ENCODE results near the gene SLC12A9. TPM values are rescaled to one million over a fixed set of nuclear protein-coding genes. Genes with fewer than 3 reads are reported as not detected.
A peak's percentile ranks its signal among the peaks of the same experiment; 100 is the strongest.

SLC12A9 gene
- total and polyA plus RNA-seq, 12 donors: 4.8 to 15.7 (median 7.3) TPM

- intact Hi-C loops (cut with DNase I): no loop called here
Observed at GRCh38 chr7:100830396-100830795, 22.1 kb upstream of the SLC12A9 start.

GRCh38 chr7:100832281-100832633 is 20.3 kb upstream of the SLC12A9 start:
- ATAC-seq: no peak
- peaks cover 2 to 44% (median 25%) of the 10 kb centered on the region in 9 donors for H3K4me1 ChIP-seq
- no peak overlapping the region for H3K27ac ChIP-seq
- peaks cover 0 to 22% (median 4%) of the 10 kb centered on the region in 7 donors for H3K27me3 ChIP-seq
- 90 to 98% methylated on average over 5 of the region's 5 CpGs for WGBS, 2 donors
- H3K4me3 ChIP-seq: no peak overlapping the region
- no peak for DNase-seq
- H3K9me3 ChIP-seq: no peaks in the 10 kb centered on the region
- TF ChIP-seq CTCF (IDR thresholded peaks at IDR 0.05): no peak
- no peaks in the 10 kb centered on the region for H3K36me3 ChIP-seq
- intact Hi-C loops (cut with DNase I): no loop called here

More at GRCh38 chr7:100830396-100830795, 22.1 kb upstream of the SLC12A9 start:
- DNase-seq: no peak
- Histone ChIP-seq H3K36me3 (no peaks in the 10 kb centered on the region), H3K27me3 (peaks cover 0 to 41% (median 5%) of the 10 kb centered on the region in 7 donors), H3K9me3 (no peaks in the 10 kb centered on the region), H3K27ac (peak overlapping the region in 3 of 10 donors; percentile 90 to 93 (median 92)), H3K4me1 (peaks cover 0 to 31% (median 23%) of the 10 kb centered on the region in 9 donors), H3K4me3 (no peak overlapping the region)
- TF ChIP-seq CTCF (IDR thresholded peaks at IDR 0.05): no peak
- no peak for ATAC-seq
- WGBS, 2 donors: 89 to 96% methylated on average over 4 of the region's 4 CpGs

- DNase-seq (peak; percentile 69 to 79), ATAC-seq (peak; percentile 63 to 90 (median 86))
- WGBS, 2 donors: 42 to 43% methylated on average over 11 to 17 of the region's 17 CpGs
- peak overlapping the region in 8 of 10 donors; percentile 25 to 62 (median 51) for H3K4me3 ChIP-seq
- H3K36me3 ChIP-seq: no peaks in the 10 kb centered on the region
- peak overlapping the region; percentile 59 to 95 (median 91) for H3K27ac ChIP-seq
- no peak for TF ChIP-seq CTCF (IDR thresholded peaks at IDR 0.05)
- intact Hi-C loops (cut with DNase I): loop anchor here in 3 of 10 donors (1.0 to 5.0 kb wide), 2 partner anchors 8 to 34 kb away; no protein-coding TSS in a partner anchor
- no peaks in the 10 kb centered on the region for H3K9me3 ChIP-seq
- H3K27me3 ChIP-seq: no peaks in the 10 kb centered on the region
- H3K4me1 ChIP-seq: peaks cover 0 to 26% (median 12%) of the 10 kb centered on the region in 9 donors
Observed at GRCh38 chr7:100835903-100836811, 16.4 kb upstream of the SLC12A9 start.

GRCh38 chr7:100836812-100837098 is 15.8 kb upstream of the SLC12A9 start:
- no peaks in the 10 kb centered on the region for H3K9me3 ChIP-seq
- peaks cover 0 to 26% (median 12%) of the 10 kb centered on the region in 9 donors for H3K4me1 ChIP-seq
- no peaks in the 10 kb centered on the region for H3K27me3 ChIP-seq
- peak overlapping the region; percentile 18 to 62 (median 51) for H3K4me3 ChIP-seq
- DNase-seq (no peak), ATAC-seq (no peak)
- WGBS, 2 donors: 29 to 31% methylated on average over 6 of the region's 6 CpGs
- no peaks in the 10 kb centered on the region for H3K36me3 ChIP-seq
- intact Hi-C loops (cut with DNase I): loop anchor here in 3 of 10 donors (1.0 to 5.0 kb wide), 2 partner anchors 8 to 34 kb away; no protein-coding TSS in a partner anchor
- no peak for TF ChIP-seq CTCF (IDR thresholded peaks at IDR 0.05)
- H3K27ac ChIP-seq: peak overlapping the region; percentile 59 to 95 (median 91)

Data from heart right ventricle (tissue), 16 donors.